IPS DF 6.9 (cell line): ENCODE results near the gene VAV3.
A peak's percentile ranks its signal among the peaks of the same experiment; 100 is the strongest.
"Not testable (repeated sequence)": the region's sequence is repeated elsewhere in the genome, so short reads cannot be mapped to it uniquely, and the experiment has no call there.

ENCODE experiments used
- DNase-seq: peaks from one replicate; pipeline ENCODE4 v3.0.0-alpha.2; 2013; ENCODE audit warnings: low read depth, low spot score
- H3K27ac ChIP-seq: one replicate; pipeline ENCODE4 v1.5.1; 2013; ENCODE audit warnings: low read length, control low read depth
- H3K27me3 ChIP-seq: 2 replicates; pipeline ENCODE4 v1.6.1; 2013; ENCODE audit warnings: mild to moderate bottlenecking, low read length; ENCODE audit not compliant: control insufficient read depth, insufficient read depth
- H3K36me3 ChIP-seq: 2 replicates; pipeline ENCODE4 v1.6.1; 2013; ENCODE audit warnings: low read length; ENCODE audit not compliant: control insufficient read depth, insufficient read depth
- H3K4me1 ChIP-seq: 2 replicates; pipeline ENCODE4 v1.6.1; 2013; ENCODE audit warnings: low read length; ENCODE audit not compliant: control insufficient read depth, insufficient read depth
- H3K4me3 ChIP-seq: 2 replicates; pipeline ENCODE4 v1.5.1; 2013; ENCODE audit warnings: mild to moderate bottlenecking, low read length
- H3K9me3 ChIP-seq: 2 replicates; pipeline ENCODE4 v1.6.1; 2013; ENCODE audit warnings: low read length, inconsistent platforms; ENCODE audit not compliant: control insufficient read depth, insufficient read depth
- WGBS: extraction: QIAGEN DNeasy Blood & Tissue Kit; methylation state at CpG from one replicate; pipeline ENCODE4 v1.1.7; 2013; ENCODE audit warnings: mixed read lengths, missing lambda C conversion rate; ENCODE audit not compliant: insufficient read length, insufficient coverage; 5-methylcytosine and 5-hydroxymethylcytosine counted together

VAV3 gene

GRCh38 chr1:107750364-107750959 lies 214.5 kb downstream of the VAV3 start:
- Histone ChIP-seq H3K36me3 (no peaks in the 10 kb centered on the region), H3K4me3 (no peak overlapping the region), H3K4me1 (no peaks in the 10 kb centered on the region; the same call in 1 of the 2 replicates), H3K27ac (no peak overlapping the region), H3K9me3 (no peaks in the 10 kb centered on the region), H3K27me3 (no peaks in the 10 kb centered on the region; the same call in 1 of the 2 replicates)
- WGBS: no CpG with 5 or more reads among the region's 6 CpGs
- DNase-seq: peak; percentile 45

- H3K27me3 ChIP-seq: no peaks in the 10 kb centered on the region
- no peaks in the 10 kb centered on the region for H3K4me1 ChIP-seq
- H3K27ac ChIP-seq: no peak overlapping the region
- H3K9me3 ChIP-seq: no peaks in the 10 kb centered on the region
- H3K36me3 ChIP-seq: no peaks in the 10 kb centered on the region
- WGBS: no CpG with 5 or more reads among the region's 2 CpGs
- no peak overlapping the region for H3K4me3 ChIP-seq
- DNase-seq: no peak
Measured at GRCh38 chr1:107748531-107748930, 216.4 kb downstream of the VAV3 start.

GRCh38 chr1:107741242-107741641 lies 223.7 kb downstream of the VAV3 start:
- WGBS: no CpG with 5 or more reads among the region's 4 CpGs
- H3K27me3 ChIP-seq: no peaks in the 10 kb centered on the region
- no peak overlapping the region for H3K27ac ChIP-seq
- DNase-seq: no peak
- no peaks in the 10 kb centered on the region for H3K36me3 ChIP-seq
- H3K9me3 ChIP-seq: no peaks in the 10 kb centered on the region
- H3K4me3 ChIP-seq: no peak overlapping the region
- H3K4me1 ChIP-seq: no peaks in the 10 kb centered on the region

GRCh38 chr1:107740579-107740978 lies 224.4 kb downstream of the VAV3 start:
- no peaks in the 10 kb centered on the region for H3K36me3 ChIP-seq
- H3K4me1 ChIP-seq: no peaks in the 10 kb centered on the region
- H3K4me3 ChIP-seq: no peak overlapping the region
- no peaks in the 10 kb centered on the region for H3K27me3 ChIP-seq
- no CpG with 5 or more reads among the region's 4 CpGs for WGBS
- H3K9me3 ChIP-seq: no peaks in the 10 kb centered on the region
- H3K27ac ChIP-seq: no peak overlapping the region
- DNase-seq: no peak

- H3K4me1 ChIP-seq: no peaks in the 10 kb centered on the region
- DNase-seq: no peak
- no peaks in the 10 kb centered on the region for H3K36me3 ChIP-seq
- H3K27ac ChIP-seq: no peak overlapping the region
- WGBS: no CpG with 5 or more reads among the region's 2 CpGs
- H3K27me3 ChIP-seq: no peaks in the 10 kb centered on the region
- no peaks in the 10 kb centered on the region for H3K9me3 ChIP-seq
- no peak overlapping the region for H3K4me3 ChIP-seq
Measured at GRCh38 chr1:107739651-107740050, 225.3 kb downstream of the VAV3 start.

GRCh38 chr1:107739201-107739600 lies 225.8 kb downstream of the VAV3 start:
- H3K27ac ChIP-seq: no peak overlapping the region
- H3K4me1 ChIP-seq: no peaks in the 10 kb centered on the region
- no peaks in the 10 kb centered on the region for H3K9me3 ChIP-seq
- H3K36me3 ChIP-seq: no peaks in the 10 kb centered on the region
- WGBS: no CpG with 5 or more reads among the region's 4 CpGs
- DNase-seq: no peak
- H3K27me3 ChIP-seq: no peaks in the 10 kb centered on the region
- H3K4me3 ChIP-seq: no peak overlapping the region

GRCh38 chr1:107733401-107733800 lies 231.6 kb downstream of the VAV3 start:
- not testable (repeated sequence) for DNase-seq, H3K27me3 ChIP-seq, H3K36me3 ChIP-seq, H3K4me1 ChIP-seq, H3K27ac ChIP-seq, H3K4me3 ChIP-seq, H3K9me3 ChIP-seq
- WGBS: no CpG with 5 or more reads among the region's 7 CpGs

- Histone ChIP-seq H3K9me3 (no peaks in the 10 kb centered on the region), H3K27me3 (no peaks in the 10 kb centered on the region), H3K4me1 (no peaks in the 10 kb centered on the region), H3K36me3 (no peaks in the 10 kb centered on the region), H3K27ac (no peak overlapping the region), H3K4me3 (no peak overlapping the region)
- no CpG with 5 or more reads among the region's 2 CpGs for WGBS
- DNase-seq: no peak
Measured at GRCh38 chr1:107727866-107728265, 237.1 kb downstream of the VAV3 start.

- Histone ChIP-seq H3K4me1 (no peaks in the 10 kb centered on the region), H3K9me3 (no peaks in the 10 kb centered on the region), H3K27ac (no peak overlapping the region), H3K36me3 (no peaks in the 10 kb centered on the region), H3K27me3 (no peaks in the 10 kb centered on the region), H3K4me3 (no peak overlapping the region)
- DNase-seq: no peak
- WGBS: no CpG with 5 or more reads among the region's 2 CpGs
Measured at GRCh38 chr1:107726860-107727259, 238.1 kb downstream of the VAV3 start.

- Histone ChIP-seq H3K36me3 (no peaks in the 10 kb centered on the region), H3K27ac (no peak overlapping the region), H3K4me1 (no peaks in the 10 kb centered on the region), H3K27me3 (no peaks in the 10 kb centered on the region), H3K9me3 (no peaks in the 10 kb centered on the region), H3K4me3 (no peak overlapping the region)
- WGBS: no CpG with 5 or more reads among the region's 1 CpG
- DNase-seq: no peak
Measured at GRCh38 chr1:107724648-107725047, 240.3 kb downstream of the VAV3 start.

- DNase-seq, H3K27ac ChIP-seq, H3K36me3 ChIP-seq, H3K4me1 ChIP-seq, H3K9me3 ChIP-seq, H3K27me3 ChIP-seq, H3K4me3 ChIP-seq: not testable (repeated sequence)
- WGBS: no CpG with 5 or more reads among the region's 4 CpGs
Measured at GRCh38 chr1:107720210-107720609, 244.8 kb downstream of the VAV3 start.
